GM12874 (cell line): Measurements from ENCODE around the gene MMP2.

Experiments used
- CTCF ChIP-seq: IDR thresholded peaks from 2 replicates; pipeline ENCODE4 v1.5.1; 2011; ENCODE audit warnings: low read depth, mild to moderate bottlenecking, control low read depth, low read length, moderate library complexity; ENCODE audit not compliant: insufficient read depth

The MMP2 gene

GRCh38 chr16:55476625-55477533, 2.1 kb upstream of the MMP2 start:
- TF ChIP-seq CTCF: no peak

- TF ChIP-seq CTCF: no peak
Measured at GRCh38 chr16:55477736-55478135, 1.3 kb upstream of the MMP2 start.

- TF ChIP-seq CTCF: no peak
Measured at GRCh38 chr16:55479430-55480140, 587 bp downstream of the MMP2 start.

- no peak for TF ChIP-seq CTCF
Measured at GRCh38 chr16:55480228-55480655, 1.2 kb downstream of the MMP2 start.

GRCh38 chr16:55481023-55481422, 2.0 kb downstream of the MMP2 start:
- no peak for TF ChIP-seq CTCF

GRCh38 chr16:55482056-55482455, 3.1 kb downstream of the MMP2 start:
- no peak for TF ChIP-seq CTCF

- no peak for TF ChIP-seq CTCF
Measured at GRCh38 chr16:55487048-55487803, 8.2 kb downstream of the MMP2 start.
